Mammary epithelial cell (primary cell): ENCODE results near the gene PPP4C.

ENCODE experiments used
- EZH2 ChIP-seq: IDR thresholded peaks from 2 replicates; pipeline ENCODE4 v1.6.1; 2012; ENCODE audit warnings: low read length, inconsistent platforms, borderline replicate concordance
- TF ChIP-seq, protein P1 (sequence below), 2 donors: IDR thresholded peaks in 1 of 2; conservative IDR thresholded peaks in 1 of 2; 2 replicates each; pipeline ENCODE4 v1.5.1; 2011 to 2012; ENCODE audit warnings: inconsistent platforms in 2 of 2, low read length in 2 of 2, mild to moderate bottlenecking in 2 of 2, control low read depth in 1 of 2, low read depth in 1 of 2; ENCODE audit not compliant: insufficient read depth in 1 of 2; ENCODE audit errors: extremely low read depth in 1 of 2

DNA sequence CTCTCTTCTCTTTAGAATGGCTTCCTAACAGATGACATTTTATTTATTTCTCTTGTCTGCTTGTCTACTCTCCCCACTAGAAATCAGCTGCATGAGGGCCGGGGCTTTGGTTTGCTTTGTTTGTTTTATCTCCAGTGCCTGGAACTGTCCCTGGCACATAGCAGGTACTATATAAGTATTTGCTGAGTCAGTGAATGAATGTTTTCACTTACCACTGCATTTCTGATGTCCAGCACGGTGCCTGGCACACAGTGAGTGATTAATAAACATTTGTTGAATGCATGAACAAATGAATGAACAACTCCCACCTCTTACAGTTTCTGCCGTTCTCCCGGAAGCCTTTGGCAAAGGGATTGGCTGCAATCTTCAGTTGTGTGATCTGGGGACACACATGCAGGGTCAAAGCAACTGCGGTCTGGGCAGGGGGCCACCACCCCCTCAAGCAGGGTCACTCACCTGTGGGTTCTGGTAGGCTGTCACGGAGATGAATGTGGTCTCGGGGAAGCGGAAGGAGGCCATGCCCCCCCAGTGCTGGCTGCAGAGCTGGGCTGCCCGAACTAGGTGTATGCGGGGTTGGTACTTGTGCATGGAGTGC, 12.5 kb downstream of the PPP4C start:
- TF ChIP-seq, protein P1, sequence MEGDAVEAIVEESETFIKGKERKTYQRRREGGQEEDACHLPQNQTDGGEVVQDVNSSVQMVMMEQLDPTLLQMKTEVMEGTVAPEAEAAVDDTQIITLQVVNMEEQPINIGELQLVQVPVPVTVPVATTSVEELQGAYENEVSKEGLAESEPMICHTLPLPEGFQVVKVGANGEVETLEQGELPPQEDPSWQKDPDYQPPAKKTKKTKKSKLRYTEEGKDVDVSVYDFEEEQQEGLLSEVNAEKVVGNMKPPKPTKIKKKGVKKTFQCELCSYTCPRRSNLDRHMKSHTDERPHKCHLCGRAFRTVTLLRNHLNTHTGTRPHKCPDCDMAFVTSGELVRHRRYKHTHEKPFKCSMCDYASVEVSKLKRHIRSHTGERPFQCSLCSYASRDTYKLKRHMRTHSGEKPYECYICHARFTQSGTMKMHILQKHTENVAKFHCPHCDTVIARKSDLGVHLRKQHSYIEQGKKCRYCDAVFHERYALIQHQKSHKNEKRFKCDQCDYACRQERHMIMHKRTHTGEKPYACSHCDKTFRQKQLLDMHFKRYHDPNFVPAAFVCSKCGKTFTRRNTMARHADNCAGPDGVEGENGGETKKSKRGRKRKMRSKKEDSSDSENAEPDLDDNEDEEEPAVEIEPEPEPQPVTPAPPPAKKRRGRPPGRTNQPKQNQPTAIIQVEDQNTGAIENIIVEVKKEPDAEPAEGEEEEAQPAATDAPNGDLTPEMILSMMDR (conservative IDR thresholded peaks at IDR 0.05 in 1 of 2, IDR thresholded peaks at IDR 0.05 in 1 of 2; ENCODE audit: extremely low read depth in 1 of 2, insufficient read depth in 1 of 2, low read depth in 1 of 2, low read length in 2 of 2) = no peak
- no peak for TF ChIP-seq EZH2
